Neural cell (in vitro differentiated cells): ENCODE measurements around the gene HERPUD2. TPM values are rescaled to one million over a fixed set of nuclear protein-coding genes. Genes with fewer than 3 reads are reported as not detected.
"Not testable (repeated sequence)": the region's sequence is repeated elsewhere in the genome, so short reads cannot be mapped to it uniquely, and the experiment has no call there.

ENCODE experiments used
- H2AFZ ChIP-seq: fragments of 200-600, 300-800 bp; sonication (generic), shearing (Covaris generic); 2 replicates; pipeline ENCODE4 v1.6.0; 2014; ENCODE audit warnings: low read depth, mild to moderate bottlenecking, antibody characterized with exemption, low read length, moderate library complexity
- H3F3A ChIP-seq: fragments of 200-600 bp; shearing (Covaris generic); 2 replicates; pipeline ENCODE4 v1.6.1; 2016; ENCODE audit warnings: mild to moderate bottlenecking, moderate library complexity, mixed read lengths, antibody characterized with exemption, low read length; ENCODE audit not compliant: insufficient read depth, poor library complexity, severe bottlenecking
- H3K27ac ChIP-seq: fragments of 200-600, 300-800 bp; sonication (generic), shearing (Covaris generic); 2 replicates; pipeline ENCODE4 v1.5.1; 2014; ENCODE audit warnings: mild to moderate bottlenecking, low read length, moderate library complexity
- H3K27me3 ChIP-seq: fragments of 300-800, 200-600 bp; sonication (generic), shearing (Covaris generic); 2 replicates; pipeline ENCODE4 v1.6.0; 2014; ENCODE audit warnings: mild to moderate bottlenecking, low read depth, low read length, moderate library complexity; ENCODE audit not compliant: insufficient read depth
- H3K36me3 ChIP-seq: fragments of 300-800, 200-600 bp; sonication (generic), shearing (Covaris generic); 2 replicates; pipeline ENCODE4 v1.5.1; 2014; ENCODE audit warnings: mild to moderate bottlenecking, antibody characterized with exemption, low read length, moderate library complexity; ENCODE audit not compliant: insufficient read depth
- H3K4me2 ChIP-seq: fragments of 300-800, 200-600 bp; sonication (generic), shearing (Covaris generic); 2 replicates; pipeline ENCODE4 v1.6.0; 2014; ENCODE audit warnings: mild to moderate bottlenecking, low read length
- H3K4me3 ChIP-seq: fragments of 300-800, 200-600 bp; sonication (generic), shearing (Covaris generic); 2 replicates; pipeline ENCODE4 v1.5.1; 2014; ENCODE audit warnings: mild to moderate bottlenecking, low read length, moderate library complexity
- H3K79me2 ChIP-seq: fragments of 200-600 bp; shearing (Covaris generic); replicated peaks from 2 replicates; pipeline ENCODE4 v1.6.0; 2014; ENCODE audit warnings: mild to moderate bottlenecking, low read length, moderate library complexity; ENCODE audit not compliant: insufficient read depth
- H3K9ac ChIP-seq: fragments of 300-800, 200-600 bp; sonication (generic), shearing (Covaris generic); 2 replicates; pipeline ENCODE4 v1.6.1; 2016; ENCODE audit warnings: mild to moderate bottlenecking, low read length, mixed read lengths
- H3K9me2 ChIP-seq: fragments of 200-600 bp; shearing (Covaris generic); 2 replicates; pipeline ENCODE4 v1.6.1; 2016; ENCODE audit warnings: mild to moderate bottlenecking, low read length, mixed read lengths; ENCODE audit not compliant: insufficient read depth
- H3K9me3 ChIP-seq: fragments of 200-600, 300-800 bp; sonication (generic), shearing (Covaris generic); 2 replicates; pipeline ENCODE4 v1.6.1; 2016; ENCODE audit warnings: mild to moderate bottlenecking, mixed run types, low read length, moderate library complexity, mixed read lengths
- H4K20me1 ChIP-seq: fragments of 200-600 bp; shearing (Covaris generic); 2 replicates; pipeline ENCODE4 v1.6.1; 2016; ENCODE audit warnings: mild to moderate bottlenecking, mixed run types; ENCODE audit not compliant: insufficient read depth
- CTCF ChIP-seq: fragments of 450-650 bp; IDR thresholded peaks from 2 replicates; pipeline ENCODE4 v1.5.1; 2014; ENCODE audit warnings: antibody characterized with exemption, mild to moderate bottlenecking, moderate library complexity; ENCODE audit not compliant: poor library complexity, severe bottlenecking
- EP300 ChIP-seq: fragments of 450-650 bp; conservative IDR thresholded peaks from 2 replicates; pipeline ENCODE4 v1.6.1; 2014; ENCODE audit warnings: antibody characterized with exemption, mild to moderate bottlenecking, moderate library complexity; ENCODE audit not compliant: poor library complexity, severe bottlenecking
- EZH2 ChIP-seq: fragments of 200-600, 300-800 bp; shearing (Covaris generic), sonication (generic); IDR thresholded peaks from 2 replicates; pipeline ENCODE4 v1.6.1; 2014; ENCODE audit warnings: antibody characterized with exemption, low read length, borderline replicate concordance, mild to moderate bottlenecking; ENCODE audit not compliant: insufficient read depth, poor library complexity, severe bottlenecking
- MXI1 ChIP-seq: fragments of 450-650 bp; conservative IDR thresholded peaks from 2 replicates; pipeline ENCODE4 v1.6.1; 2014; ENCODE audit warnings: antibody characterized with exemption, mild to moderate bottlenecking; ENCODE audit not compliant: poor library complexity, severe bottlenecking
- POLR2AphosphoS5 ChIP-seq: IDR thresholded peaks from 2 replicates; pipeline ENCODE4 v1.6.1; 2012
- RAD21 ChIP-seq: fragments of 450-650 bp; conservative IDR thresholded peaks from 2 replicates; pipeline ENCODE4 v1.6.1; 2014; ENCODE audit warnings: antibody characterized with exemption, mild to moderate bottlenecking, moderate library complexity
- REST ChIP-seq: IDR thresholded peaks from 2 replicates; pipeline ENCODE4 v1.6.1; 2012; ENCODE audit warnings: borderline replicate concordance
- SMC3 ChIP-seq: fragments of 450-650 bp; conservative IDR thresholded peaks from 2 replicates; pipeline ENCODE4 v1.6.1; 2014; ENCODE audit warnings: antibody characterized with exemption, mild to moderate bottlenecking, moderate library complexity; ENCODE audit not compliant: poor library complexity
- TAF1 ChIP-seq: IDR thresholded peaks from 2 replicates; pipeline ENCODE4 v1.6.1; 2012; ENCODE audit warnings: low read depth
- polyA plus RNA-seq: library from polyadenylated mRNA; depleted of rRNA; stranded (reverse); fragments of >200 nt; gene quantifications from 2 replicates; pipeline ENCODE4 v1.2.3, GENCODE V29; 2014

Gene HERPUD2
- polyA plus RNA-seq, 1 donor from 2014 or later, result 16.7 TPM

GRCh38 chr7:35677582-35678356, 17.2 kb downstream of the HERPUD2 start:
- H3K27ac ChIP-seq, result no peak overlapping the region
- H2AFZ ChIP-seq, result no peak overlapping the region
- H3K4me2 ChIP-seq, result no peak overlapping the region
- H3K27me3 ChIP-seq, result no peaks in the 10 kb centered on the region
- no peaks in the 10 kb centered on the region for H3K36me3 ChIP-seq
- peaks cover 50% of the 10 kb centered on the region for H3K79me2 ChIP-seq
- H3K9me2 ChIP-seq, result no peaks in the 10 kb centered on the region
- TF ChIP-seq TAF1, result no peak
- no peak for TF ChIP-seq EZH2
- no peak for TF ChIP-seq CTCF
- no peak for TF ChIP-seq RAD21
- no peak for TF ChIP-seq EP300
- H3K9ac ChIP-seq, result no peak overlapping the region
- H3K4me3 ChIP-seq, result no peak overlapping the region
- H3K9me3 ChIP-seq, result no peaks in the 10 kb centered on the region
- no peaks in the 10 kb centered on the region for H3F3A ChIP-seq
- no peaks in the 10 kb centered on the region for H4K20me1 ChIP-seq

- Histone ChIP-seq H3K27ac (no peak overlapping the region), H3K4me2 (no peak overlapping the region), H2AFZ (no peak overlapping the region), H4K20me1 (no peaks in the 10 kb centered on the region), H3F3A (no peaks in the 10 kb centered on the region), H3K9ac (no peak overlapping the region), H3K27me3 (no peaks in the 10 kb centered on the region), H3K4me3 (no peak overlapping the region), H3K9me3 (no peaks in the 10 kb centered on the region), H3K36me3 (no peaks in the 10 kb centered on the region), H3K79me2 (peaks cover 48% of the 10 kb centered on the region), H3K9me2 (no peaks in the 10 kb centered on the region)
- TF ChIP-seq EP300, result no peak
- no peak for TF ChIP-seq POLR2AphosphoS5
Observed at GRCh38 chr7:35676211-35676610, 18.7 kb downstream of the HERPUD2 start.

GRCh38 chr7:35670856-35671569, 23.9 kb downstream of the HERPUD2 start:
- Histone ChIP-seq H2AFZ (no peak overlapping the region), H3K4me2 (no peak overlapping the region), H3K27ac (no peak overlapping the region), H3K9me3 (no peaks in the 10 kb centered on the region), H3K27me3 (no peaks in the 10 kb centered on the region), H3F3A (no peaks in the 10 kb centered on the region), H3K4me3 (no peak overlapping the region), H3K9ac (no peak overlapping the region), H3K79me2 (peaks cover 24% of the 10 kb centered on the region), H3K36me3 (peaks cover 13% of the 10 kb centered on the region), H3K9me2 (no peaks in the 10 kb centered on the region), H4K20me1 (no peaks in the 10 kb centered on the region)
- TF ChIP-seq REST, result no peak
- TF ChIP-seq EP300, result no peak
- TF ChIP-seq MXI1, result no peak
- TF ChIP-seq RAD21, result no peak
- TF ChIP-seq CTCF, result no peak
- TF ChIP-seq POLR2AphosphoS5, result no peak
- TF ChIP-seq EZH2, result no peak
- no peak for TF ChIP-seq TAF1
- no peak for TF ChIP-seq SMC3

- not testable (repeated sequence) for H3K4me3 ChIP-seq, H3K9ac ChIP-seq, H3K9me3 ChIP-seq
Observed at GRCh38 chr7:35660411-35660810, 34.5 kb downstream of the HERPUD2 start.

More at GRCh38 chr7:35660411-35660810, 34.5 kb downstream of the HERPUD2 start:
- H4K20me1 ChIP-seq, H3K4me2 ChIP-seq, H3K27ac ChIP-seq, H3K9me2 ChIP-seq, H3K27me3 ChIP-seq, H3K36me3 ChIP-seq, H3F3A ChIP-seq, H2AFZ ChIP-seq, H3K79me2 ChIP-seq: not testable (repeated sequence)
